HuH-7.5 (cell line): ENCODE measurements around the gene ZNF526.
"Not testable (repeated sequence)": the region's sequence is repeated elsewhere in the genome, so short reads cannot be mapped to it uniquely, and the experiment has no call there.

Experiments
- DNase-seq: peaks from one replicate; pipeline ENCODE4 v3.0.0; 2011; ENCODE audit warnings: low spot score

ZNF526 gene

DNA sequence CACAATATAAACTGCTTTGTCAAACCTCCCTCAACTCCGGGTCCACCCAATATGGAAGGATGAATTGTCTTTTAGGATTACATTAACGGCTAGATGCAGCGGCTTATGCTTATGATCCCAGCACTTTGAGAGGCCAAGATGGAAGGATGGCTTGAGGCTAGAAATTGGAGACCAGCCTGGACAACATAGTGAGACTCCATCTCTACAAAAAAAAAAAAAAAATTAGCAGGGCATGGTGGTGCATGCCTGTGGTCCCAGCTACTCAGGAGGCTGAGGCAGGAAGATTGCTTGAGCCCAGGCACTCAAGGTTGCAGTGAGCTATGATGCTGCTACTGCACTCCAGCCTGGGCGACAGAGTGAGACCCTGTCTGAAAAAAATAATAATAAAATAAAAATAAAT lies 46.0 kb downstream of the ZNF526 start:
- DNase-seq: not testable (repeated sequence)

DNA sequence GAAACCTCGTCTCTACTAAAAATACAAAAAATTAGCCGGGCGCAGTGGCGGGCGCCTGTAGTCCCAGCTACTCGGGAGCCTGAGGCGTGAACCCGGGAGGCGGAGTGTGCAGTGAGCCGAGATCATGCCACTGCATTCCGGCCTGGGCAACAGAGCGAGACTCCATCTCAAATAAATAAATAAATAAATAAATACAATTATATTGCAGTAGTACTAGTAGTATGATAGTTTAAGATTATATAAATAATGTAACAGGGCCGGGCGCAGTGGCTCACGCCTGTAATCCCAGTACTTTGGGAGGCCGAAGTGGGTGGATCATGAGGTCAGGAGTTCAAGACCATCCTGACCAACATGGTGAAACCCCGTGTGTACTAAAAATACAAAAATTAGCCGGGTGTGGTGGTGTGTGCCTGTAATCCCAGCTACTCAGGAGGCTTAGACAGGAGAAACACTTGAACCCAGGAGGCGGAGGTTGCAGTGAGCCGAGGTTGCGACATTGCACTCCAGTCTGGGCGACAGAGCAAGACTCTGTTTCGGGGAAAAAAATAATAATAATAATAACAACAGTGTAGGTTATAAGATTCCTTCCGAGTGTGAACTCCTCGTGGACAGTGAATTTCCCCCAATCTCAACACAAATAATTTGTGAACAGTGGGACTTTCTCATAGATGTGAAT lies 47.0 kb downstream of the ZNF526 start:
- DNase-seq: not testable (repeated sequence)

DNA sequence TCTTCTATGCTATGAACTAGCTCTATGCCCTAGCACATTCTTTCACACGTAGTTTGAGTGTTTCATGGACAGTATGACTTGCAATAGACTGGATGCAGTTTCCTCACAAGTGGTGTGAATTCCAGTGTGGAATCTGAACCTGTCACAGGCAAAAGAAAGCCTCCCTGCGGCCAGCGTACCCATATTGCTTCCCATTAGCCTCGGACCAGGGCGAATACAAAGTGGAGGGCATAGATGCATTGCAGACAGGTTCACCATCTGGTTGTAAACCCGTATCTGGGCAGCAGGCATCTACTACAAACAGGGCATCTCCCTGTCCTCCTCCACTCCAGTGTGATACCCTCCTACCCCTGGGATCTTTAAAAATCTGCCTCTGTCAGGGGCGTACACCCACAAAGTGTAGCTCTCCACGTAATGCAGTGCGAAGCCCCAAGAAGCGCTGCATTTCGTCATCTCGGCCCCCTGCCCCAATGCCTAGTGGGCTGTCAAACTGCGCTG lies 47.6 kb downstream of the ZNF526 start:
- DNase-seq: no peak

DNA sequence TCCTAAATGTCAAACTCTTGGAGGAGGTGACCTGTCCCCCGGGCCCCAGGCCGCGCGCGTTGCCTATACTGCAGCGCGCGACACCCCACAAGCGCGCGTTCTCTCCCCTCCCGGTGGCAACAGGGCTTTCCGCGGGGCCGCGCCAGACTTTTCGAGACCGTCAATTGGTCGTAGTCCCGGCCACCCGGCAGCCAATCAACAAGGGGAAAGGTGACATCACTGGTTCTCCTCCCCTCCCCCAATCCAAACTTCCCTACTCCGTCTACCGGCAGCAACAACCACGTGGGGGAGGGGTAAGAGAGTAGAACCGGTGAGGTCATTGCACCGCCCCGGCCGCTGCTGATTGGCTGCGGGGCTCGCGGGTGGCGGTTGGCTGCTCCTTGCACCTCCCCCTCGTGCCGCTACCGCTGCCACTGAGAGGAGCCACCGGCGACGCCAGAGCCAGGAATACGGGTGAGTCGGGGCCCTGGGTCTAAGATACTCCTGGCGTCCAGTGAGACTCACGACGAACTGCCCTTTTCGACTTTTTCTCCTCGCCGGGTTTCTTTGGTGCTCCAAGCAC lies 48.1 kb downstream of the ZNF526 start:
- peak; percentile 96 for DNase-seq

DNA sequence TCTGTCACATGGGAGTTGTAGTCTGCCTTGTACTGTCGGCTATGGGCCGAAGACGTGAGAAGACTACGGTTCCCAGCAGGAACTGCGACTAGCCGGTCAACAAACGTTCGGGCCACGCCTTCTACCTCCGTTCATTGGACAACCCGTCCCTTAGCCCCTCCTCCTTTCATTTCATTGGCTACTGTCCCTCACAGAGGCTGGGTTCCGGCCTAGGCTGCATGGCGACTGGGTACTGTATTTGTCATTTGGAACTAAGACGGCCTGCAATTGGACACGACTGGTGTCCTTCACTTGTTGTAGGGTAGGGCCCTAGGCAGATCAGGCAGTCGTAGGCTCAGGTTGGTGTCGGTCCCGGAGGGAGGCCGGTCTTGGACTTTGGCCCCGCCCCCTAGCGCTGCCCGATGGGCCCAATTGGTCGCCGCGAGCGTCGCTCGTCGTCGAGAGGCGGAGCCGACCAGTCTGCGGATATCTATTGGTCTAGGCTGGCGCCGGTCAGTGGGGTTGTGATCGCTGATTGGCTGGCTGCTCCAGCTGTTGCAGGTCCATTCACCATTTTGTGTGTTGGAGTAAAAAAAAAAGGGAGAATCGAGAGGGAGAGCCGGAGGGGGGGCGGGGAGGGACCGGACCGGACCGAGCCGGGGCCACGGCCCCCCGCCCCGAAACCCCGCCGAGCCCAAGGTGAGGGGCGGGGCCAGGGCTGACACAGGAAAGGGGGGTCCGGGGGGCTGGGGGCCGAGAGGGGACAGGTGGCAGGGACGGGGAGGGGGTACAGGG lies 48.8 kb downstream of the ZNF526 start, which contains the start of gene CIC:
Gene CIC (plus strand): TSS at position 549 of the 774 bp plus-strand sequence. CDS start 2,532 bp downstream, outside the sequence.
- peak; percentile 99 for DNase-seq

DNA sequence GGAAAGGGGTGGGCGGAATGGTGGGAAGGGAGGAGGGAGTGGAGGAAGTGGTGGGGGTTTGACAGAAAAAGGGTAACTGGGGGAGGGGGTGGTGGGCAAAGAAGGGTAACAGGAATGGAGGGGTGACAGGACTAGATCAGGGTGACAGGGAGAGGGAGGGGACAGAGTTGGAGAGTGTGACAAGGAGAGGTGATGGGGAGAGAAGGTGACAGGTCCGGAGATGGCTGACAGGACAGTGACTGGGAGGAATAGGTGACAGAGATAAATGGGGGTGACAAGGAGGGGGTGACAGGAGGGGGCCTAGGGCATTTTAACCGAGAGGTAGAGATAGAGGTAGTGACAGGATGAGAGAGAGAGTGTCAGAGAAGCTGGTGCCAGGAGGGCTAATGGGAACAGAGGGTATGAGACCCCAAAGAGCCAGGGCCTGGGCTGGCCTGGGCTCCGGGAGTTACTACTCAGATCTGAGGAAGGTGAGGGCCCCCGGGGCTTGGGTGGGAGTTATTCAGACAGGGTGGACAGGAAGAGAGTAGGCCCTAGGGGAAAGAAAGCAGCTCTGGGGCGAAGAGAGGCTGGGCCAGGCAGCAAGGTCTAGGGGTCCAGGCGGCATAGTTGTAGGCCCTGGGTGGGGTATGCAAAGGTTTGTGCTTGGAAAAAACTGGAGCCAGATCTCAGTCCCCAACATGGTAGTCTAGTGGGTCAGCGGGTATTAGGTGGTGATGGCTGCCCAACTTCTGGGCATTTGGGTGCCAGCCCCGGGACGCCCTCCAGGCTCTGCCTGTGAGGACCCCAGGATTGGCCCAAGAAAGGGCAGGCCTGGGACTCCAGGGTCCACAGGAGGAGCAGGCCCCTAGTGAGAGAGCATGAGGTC lies 49.6 kb downstream of the ZNF526 start:
- no peak for DNase-seq

DNA sequence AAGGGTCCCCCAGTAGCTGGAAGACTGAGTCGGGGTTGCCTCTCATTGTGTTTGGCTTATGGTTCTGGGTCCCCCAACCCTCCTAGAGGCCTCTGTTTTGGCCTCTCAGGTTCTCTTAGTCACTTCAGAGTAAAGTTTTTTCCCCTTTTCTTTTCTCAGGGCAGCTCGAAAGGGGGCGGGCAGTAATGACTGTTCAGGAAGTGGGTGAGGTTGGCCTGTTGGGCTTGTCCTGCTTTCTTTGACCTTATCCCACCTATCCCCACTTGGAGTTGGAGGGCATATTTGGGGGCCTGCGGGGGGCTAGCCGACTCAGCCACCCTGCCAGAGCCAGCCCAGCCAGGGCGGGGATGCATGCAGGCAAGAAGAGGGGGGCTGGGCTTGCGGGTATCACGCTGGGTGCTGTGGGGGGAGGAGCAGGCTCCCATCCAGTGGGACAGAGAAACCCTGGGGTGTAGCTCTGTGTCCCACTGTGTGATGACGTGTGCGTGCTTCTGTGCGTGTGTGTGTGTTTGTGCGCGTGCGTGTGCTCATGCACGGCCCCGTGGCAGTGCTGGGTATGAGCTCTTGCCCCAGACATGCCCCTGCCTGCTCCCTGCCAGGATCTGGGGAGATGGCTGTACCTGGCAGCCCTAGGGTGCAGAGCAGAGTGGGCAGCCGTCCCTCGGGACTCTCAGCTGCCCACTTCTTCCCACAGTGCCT lies 50.4 kb downstream of the ZNF526 start:
- no peak for DNase-seq

DNA sequence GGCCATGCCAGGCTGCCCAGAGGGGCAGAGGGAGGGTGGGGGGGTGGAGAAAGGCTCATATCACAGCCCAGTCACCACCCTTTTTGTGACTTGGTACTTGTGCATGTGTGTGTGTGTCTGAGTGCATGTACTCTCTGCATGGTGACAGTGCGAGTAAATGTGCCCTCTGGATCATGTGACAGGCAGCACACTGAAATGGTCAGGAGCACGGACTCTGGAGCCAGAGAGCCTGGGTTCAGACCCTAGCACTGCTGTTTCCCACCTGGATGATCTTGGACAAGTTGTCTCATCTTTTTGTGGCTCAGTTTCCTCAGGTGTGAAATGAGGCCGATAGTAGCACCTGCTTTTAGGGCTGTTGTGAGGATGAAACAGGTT lies 50.9 kb downstream of the ZNF526 start:
- no peak for DNase-seq

DNA sequence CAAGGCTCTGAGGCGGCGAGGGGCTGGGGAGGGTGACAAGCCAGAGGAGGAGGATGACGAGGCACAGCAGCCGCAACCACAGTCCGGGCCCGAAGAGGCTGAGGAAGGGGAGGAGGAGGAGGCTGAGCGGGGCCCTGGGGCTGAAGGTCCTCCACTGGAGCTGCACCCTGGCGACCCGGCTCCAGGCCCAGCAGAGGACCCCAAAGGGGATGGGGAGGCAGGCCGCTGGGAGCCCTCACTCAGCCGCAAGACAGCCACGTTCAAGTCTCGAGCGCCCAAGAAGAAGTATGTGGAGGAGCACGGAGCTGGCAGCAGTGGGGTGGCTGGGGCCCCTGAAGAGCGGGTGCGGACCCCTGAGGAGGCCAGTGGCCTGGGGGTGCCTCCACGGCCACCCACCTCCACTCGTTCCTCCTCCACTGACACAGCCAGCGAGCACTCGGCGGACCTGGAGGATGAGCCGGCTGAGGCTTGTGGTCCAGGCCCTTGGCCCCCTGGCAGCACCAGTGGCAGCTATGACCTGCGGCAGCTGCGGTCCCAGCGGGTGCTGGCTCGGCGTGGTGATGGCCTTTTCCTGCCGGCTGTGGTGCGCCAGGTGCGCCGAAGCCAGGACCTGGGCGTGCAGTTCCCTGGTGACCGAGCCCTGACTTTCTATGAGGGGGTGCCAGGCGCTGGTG lies 51.9 kb downstream of the ZNF526 start:
- DNase-seq: no peak

DNA sequence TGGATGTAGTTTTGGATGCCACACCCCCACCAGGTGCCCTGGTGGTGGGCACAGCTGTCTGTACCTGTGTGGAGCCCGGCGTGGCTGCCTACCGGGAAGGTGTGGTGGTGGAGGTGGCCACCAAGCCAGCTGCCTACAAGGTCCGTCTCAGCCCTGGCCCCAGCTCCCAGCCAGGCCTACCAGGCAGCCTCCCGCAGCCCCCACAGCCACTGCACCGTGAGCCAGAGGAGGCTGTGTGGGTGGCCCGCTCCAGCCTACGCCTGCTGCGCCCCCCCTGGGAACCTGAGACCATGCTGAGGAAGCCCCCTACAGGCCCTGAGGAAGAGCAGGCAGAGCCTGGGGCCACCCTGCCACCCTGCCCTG lies 52.4 kb downstream of the ZNF526 start:
- no peak for DNase-seq

DNA sequence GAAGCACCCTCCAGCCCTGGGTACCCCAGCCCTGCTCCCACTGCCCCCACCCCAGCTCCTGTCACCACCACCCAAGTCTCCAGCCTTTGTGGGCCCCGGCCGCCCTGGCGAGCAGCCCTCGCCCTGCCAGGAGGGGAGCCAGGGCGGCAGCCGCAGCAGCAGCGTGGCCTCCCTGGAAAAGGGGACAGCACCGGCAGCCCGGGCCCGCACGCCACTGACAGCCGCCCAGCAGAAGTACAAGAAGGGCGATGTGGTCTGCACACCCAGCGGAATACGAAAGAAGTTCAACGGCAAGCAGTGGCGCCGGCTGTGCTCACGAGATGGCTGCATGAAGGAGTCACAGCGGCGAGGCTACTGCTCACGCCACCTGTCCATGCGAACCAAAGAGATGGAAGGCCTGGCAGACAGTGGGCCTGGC lies 52.9 kb downstream of the ZNF526 start:
- DNase-seq: no peak

DNA sequence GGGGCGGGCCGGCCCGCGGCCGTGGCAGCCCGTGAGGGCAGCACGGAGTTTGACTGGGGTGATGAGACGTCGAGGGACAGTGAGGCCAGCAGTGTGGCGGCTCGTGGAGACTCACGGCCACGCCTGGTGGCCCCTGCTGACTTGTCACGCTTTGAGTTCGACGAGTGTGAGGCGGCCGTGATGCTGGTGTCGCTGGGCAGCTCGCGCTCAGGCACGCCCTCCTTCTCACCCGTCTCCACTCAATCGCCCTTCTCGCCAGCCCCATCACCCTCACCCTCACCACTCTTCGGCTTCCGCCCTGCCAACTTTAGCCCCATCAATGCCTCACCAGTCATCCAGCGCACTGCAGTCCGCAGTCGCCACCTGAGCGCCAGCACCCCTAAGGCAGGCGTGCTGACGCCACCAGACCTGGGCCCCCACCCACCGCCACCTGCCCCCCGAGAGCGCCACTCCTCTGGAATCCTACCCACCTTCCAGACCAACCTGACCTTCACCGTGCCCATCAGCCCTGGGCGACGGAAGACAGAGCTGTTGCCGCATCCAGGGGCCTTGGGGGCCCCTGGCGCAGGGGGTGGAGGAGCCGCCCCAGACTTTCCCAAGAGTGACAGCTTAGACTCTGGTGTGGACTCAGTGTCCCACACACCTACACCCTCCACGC lies 53.4 kb downstream of the ZNF526 start:
- no peak for DNase-seq

DNA sequence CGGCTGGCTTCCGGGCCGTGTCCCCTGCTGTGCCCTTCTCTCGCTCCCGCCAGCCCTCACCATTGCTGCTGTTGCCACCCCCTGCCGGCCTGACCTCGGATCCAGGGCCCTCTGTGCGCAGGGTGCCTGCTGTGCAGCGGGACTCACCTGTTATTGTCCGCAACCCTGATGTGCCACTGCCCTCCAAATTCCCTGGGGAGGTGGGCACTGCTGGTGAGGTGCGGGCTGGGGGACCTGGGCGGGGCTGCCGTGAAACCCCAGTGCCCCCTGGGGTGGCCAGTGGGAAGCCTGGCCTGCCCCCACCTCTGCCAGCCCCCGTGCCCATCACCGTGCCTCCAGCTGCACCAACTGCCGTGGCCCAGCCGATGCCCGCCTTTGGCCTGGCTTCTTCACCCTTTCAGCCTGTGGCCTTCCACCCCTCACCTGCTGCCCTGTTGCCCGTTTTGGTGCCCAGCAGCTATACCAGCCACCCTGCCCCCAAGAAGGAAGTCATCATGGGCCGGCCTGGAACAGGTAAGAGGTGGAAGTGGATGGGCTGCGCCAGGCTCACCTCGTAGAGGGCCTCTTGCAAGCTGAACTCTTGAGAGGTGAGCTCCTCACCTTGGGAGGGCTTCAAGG lies 54.1 kb downstream of the ZNF526 start:
- no peak for DNase-seq

DNA sequence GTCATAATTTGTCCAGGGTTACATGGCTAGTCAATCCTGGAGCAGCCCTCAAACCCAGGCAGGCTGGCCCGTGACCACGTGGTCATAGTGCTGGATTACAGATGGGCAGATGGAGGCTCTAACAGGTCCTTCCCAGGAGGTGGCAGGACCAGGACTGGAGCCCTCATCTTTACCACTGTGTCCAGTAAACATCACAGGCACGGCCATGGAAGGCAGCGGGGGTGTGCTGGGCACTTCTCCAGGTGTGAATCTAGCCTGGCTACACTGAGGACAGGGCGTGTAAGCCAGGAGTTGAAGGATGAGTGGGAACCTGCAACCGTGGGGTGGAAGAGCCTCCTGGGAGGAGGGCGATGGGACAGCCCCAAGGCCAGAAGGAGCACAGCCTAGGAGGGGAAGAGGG lies 55.0 kb downstream of the ZNF526 start:
- no peak for DNase-seq

DNA sequence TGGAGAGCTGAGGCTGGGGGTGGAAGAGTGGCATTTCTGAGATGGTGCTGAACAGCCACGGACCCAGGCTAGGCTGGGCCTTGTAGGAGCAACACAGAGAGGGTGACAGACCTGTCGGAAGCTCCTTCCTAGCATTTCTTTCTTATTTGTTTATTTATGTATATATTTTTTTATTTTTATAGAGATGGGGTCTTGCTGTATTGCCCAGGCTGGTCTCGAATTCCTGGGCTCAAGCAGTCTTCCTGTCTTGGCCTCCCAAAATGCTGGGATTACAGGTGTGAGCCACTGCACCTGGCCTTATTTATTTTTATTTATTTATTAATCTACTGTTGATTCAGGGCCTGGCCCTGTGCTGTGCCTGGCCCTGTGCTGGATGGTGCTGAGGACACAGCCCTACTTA lies 55.4 kb downstream of the ZNF526 start:
- no peak for DNase-seq

DNA sequence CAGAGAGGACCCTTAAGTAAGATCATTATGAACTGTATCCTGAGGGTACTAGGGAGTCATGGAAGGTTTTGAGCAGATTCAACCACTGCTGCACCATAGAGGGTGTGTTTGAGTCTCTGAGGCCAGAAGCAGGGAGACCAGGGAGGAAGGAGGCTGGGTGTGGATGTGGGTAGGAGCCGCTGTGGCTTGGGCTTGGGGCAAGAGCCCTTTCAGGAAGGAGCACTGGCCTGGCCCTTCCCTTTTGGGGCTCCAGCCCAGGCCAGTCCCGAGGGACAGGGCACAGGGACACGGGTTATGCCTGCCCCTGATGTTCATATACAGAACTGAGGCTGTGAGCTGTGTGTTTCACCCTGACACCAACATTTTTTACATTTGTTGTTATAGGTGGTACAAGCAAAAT lies 56.2 kb downstream of the ZNF526 start:
- no peak for DNase-seq

DNA sequence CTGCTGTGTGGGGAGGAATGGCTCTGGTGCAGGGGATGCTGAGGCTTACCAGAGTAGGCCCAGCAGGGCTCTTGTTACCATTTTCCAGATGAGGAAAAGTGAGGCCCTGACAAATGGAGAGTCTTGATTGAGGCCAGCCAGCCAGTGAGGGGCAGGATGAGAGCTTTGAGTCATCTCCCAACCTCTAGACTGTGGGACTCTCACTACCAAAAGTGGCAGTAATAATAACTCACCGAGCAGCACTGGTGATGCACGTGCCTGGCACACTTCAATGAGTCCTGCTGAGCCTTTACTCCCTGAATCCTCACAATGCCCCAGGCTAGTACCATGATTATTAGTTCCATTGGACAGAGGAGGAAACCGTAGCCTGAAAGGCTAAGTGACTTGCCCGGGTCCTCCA lies 56.7 kb downstream of the ZNF526 start:
- DNase-seq: no peak
